Colonic mucosa (tissue), 4 donors: ENCODE data around the gene KIAA1549. TPM values are rescaled to one million over a fixed set of nuclear protein-coding genes. Genes with fewer than 3 reads are reported as not detected.
"Not testable (repeated sequence)": the region's sequence is repeated elsewhere in the genome, so short reads cannot be mapped to it uniquely, and the experiment has no call there.

Source experiments
- DNase-seq: peaks from one replicate; pipeline ENCODE4 v3.0.0-alpha.2; 2020
- H3K27ac ChIP-seq: fragments of 200-600 bp; one replicate; pipeline ENCODE4 v1.8.0; 2021
- H3K27me3 ChIP-seq: fragments of 200-600 bp; one replicate; pipeline ENCODE4 v1.8.0; 2021
- H3K36me3 ChIP-seq: fragments of 200-600 bp; one replicate; pipeline ENCODE4 v1.8.0; 2021
- H3K4me1 ChIP-seq: fragments of 200-600 bp; one replicate; pipeline ENCODE4 v1.8.0; 2021; ENCODE audit warnings: mild to moderate bottlenecking
- H3K4me3 ChIP-seq: fragments of 200-600 bp; one replicate; pipeline ENCODE4 v1.8.0; 2021
- H3K9ac ChIP-seq, 2 donors: one replicate each; pipeline ENCODE4 v1.7.0; 2013; ENCODE audit warnings: control low read depth in 2 of 2, low read depth in 2 of 2, low read length in 2 of 2
- H3K9me3 ChIP-seq: fragments of 200-600 bp; one replicate; pipeline ENCODE4 v1.8.0; 2021
- CTCF ChIP-seq: fragments of 200-600 bp; IDR thresholded peaks from one replicate; pipeline ENCODE4 v1.8.0; 2022; ENCODE audit warnings: antibody characterized with exemption, mild to moderate bottlenecking
- intact Hi-C: fragments of 100-400 bp; cut with DNase I; formaldehyde crosslinking; loops from one replicate; pipeline ENCODE4 v1.14.1; 2022
- total RNA-seq, 2 donors: library from RNA; stranded (reverse); fragmentation: NEBNext Ultra II Directional in 1 of 2; extraction: Animal tissue kit (Norgen Biotek cat#: 25700) in 1 of 2; gene quantifications; one replicate each; pipeline ENCODE4 v1.2.1, GENCODE V29; 2021
- donor health status: healthy.
- donor health status: DM: no; HTN: no; CAD: no.
- donor health status: DM: no; HTN: no; CAD: no.

Gene KIAA1549
- total RNA-seq, 2 donors from 2014 or later, result 2.9 to 3.5 TPM

GRCh38 chr7:138821912-138822311 is 159.3 kb downstream of the KIAA1549 start:
- Histone ChIP-seq H3K27me3 (no peaks in the 10 kb centered on the region), H3K36me3 (no peaks in the 10 kb centered on the region), H3K4me3 (no peak overlapping the region), H3K4me1 (no peaks in the 10 kb centered on the region), H3K9ac (no peak overlapping the region), H3K9me3 (no peaks in the 10 kb centered on the region), H3K27ac (no peak overlapping the region)
- intact Hi-C loops, result no loop called here
- TF ChIP-seq CTCF, result no peak
- no peak for DNase-seq

GRCh38 chr7:138819625-138820024 is 161.6 kb downstream of the KIAA1549 start:
- Histone ChIP-seq H3K27me3 (no peaks in the 10 kb centered on the region), H3K36me3 (no peaks in the 10 kb centered on the region), H3K9me3 (no peaks in the 10 kb centered on the region), H3K27ac (no peak overlapping the region), H3K4me3 (no peak overlapping the region), H3K9ac (no peak overlapping the region), H3K4me1 (no peaks in the 10 kb centered on the region)
- no peak for TF ChIP-seq CTCF
- DNase-seq, result no peak
- intact Hi-C loops, result no loop called here

- no peak for DNase-seq
- H3K4me3 ChIP-seq, result no peak overlapping the region
- H3K27me3 ChIP-seq, result no peaks in the 10 kb centered on the region
- no peaks in the 10 kb centered on the region for H3K36me3 ChIP-seq
- intact Hi-C loops, result no loop called here
- no peak for TF ChIP-seq CTCF
- no peak overlapping the region for H3K27ac ChIP-seq
- no peaks in the 10 kb centered on the region for H3K9me3 ChIP-seq
- H3K9ac ChIP-seq, result no peak overlapping the region
- no peaks in the 10 kb centered on the region for H3K4me1 ChIP-seq
Observed at GRCh38 chr7:138816650-138817049, 164.5 kb downstream of the KIAA1549 start.

DNA sequence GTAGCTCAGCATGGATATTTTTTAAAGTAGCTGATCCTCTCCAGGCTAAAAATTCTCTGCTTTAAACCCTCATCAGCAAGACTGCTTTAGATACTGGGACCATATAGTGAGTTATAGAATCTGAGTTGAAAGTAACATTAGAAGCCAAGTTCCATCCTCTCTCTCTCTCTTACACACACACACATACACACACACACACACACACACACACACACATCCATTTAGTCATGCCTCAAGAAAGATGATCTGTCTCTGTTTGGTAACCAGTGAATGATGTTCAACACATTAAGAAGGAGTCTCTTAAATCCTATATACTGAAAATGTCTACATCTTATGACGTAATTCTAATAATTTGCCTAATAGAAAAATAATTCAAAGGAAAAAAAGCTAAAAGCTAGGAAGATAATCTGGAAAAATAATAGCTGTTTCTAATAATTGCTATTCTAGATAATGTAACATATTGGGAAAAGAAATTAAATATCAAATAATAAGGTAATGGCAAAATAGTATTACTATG is 166.3 kb downstream of the KIAA1549 start:
- intact Hi-C loops, result no loop called here
- Histone ChIP-seq H3K4me1 (no peaks in the 10 kb centered on the region), H3K4me3 (no peak overlapping the region), H3K27me3 (no peaks in the 10 kb centered on the region), H3K36me3 (no peaks in the 10 kb centered on the region), H3K9me3 (no peaks in the 10 kb centered on the region), H3K9ac (no peak overlapping the region), H3K27ac (no peak overlapping the region)
- no peak for DNase-seq
- TF ChIP-seq CTCF, result no peak

GRCh38 chr7:138813945-138814344 is 167.2 kb downstream of the KIAA1549 start:
- no peak for DNase-seq
- intact Hi-C loops, result no loop called here
- Histone ChIP-seq H3K9me3 (no peaks in the 10 kb centered on the region), H3K27me3 (no peaks in the 10 kb centered on the region), H3K9ac (no peak overlapping the region), H3K4me3 (no peak overlapping the region), H3K36me3 (no peaks in the 10 kb centered on the region), H3K27ac (no peak overlapping the region), H3K4me1 (no peaks in the 10 kb centered on the region)
- no peak for TF ChIP-seq CTCF

- H3K4me1 ChIP-seq, intact Hi-C loops: not testable (repeated sequence)
Observed at GRCh38 chr7:138811327-138811726, 169.9 kb downstream of the KIAA1549 start.

More at GRCh38 chr7:138811327-138811726, 169.9 kb downstream of the KIAA1549 start:
- H3K27ac ChIP-seq, H3K4me3 ChIP-seq, H3K36me3 ChIP-seq, DNase-seq, H3K27me3 ChIP-seq, H3K9ac ChIP-seq, H3K9me3 ChIP-seq: not testable (repeated sequence)
